ENCODE results near the gene LMBR1.

Gene LMBR1

DNA sequence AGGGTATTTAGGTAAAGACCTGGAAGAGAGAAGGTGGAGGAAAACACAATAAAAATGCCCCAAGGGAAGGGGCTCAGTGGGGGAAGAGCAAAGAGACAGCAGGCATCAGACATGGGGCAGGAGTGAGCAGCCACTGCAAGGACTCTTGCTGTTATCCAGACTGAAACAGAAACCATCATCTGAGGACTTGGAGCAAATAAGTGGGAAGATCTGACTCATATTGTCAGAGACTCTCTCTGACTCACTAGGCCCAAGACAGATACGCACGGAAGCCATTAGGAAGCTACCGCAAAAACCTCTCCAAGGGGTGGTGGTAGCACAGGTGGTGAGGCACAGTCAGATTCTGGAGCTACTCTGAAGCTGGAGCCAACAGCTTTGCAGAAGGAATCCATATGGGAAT lies 141.7 kb downstream of the LMBR1 start:
- TF ChIP-seq LEF1 (IDR thresholded peaks at IDR 0.05; ENCODE audit: borderline replicate concordance) (no peak), HDGF (IDR thresholded peaks at IDR 0.05; ENCODE audit: borderline replicate concordance) (no peak), SUZ12 (IDR thresholded peaks at IDR 0.05) (no peak), NFRKB (IDR thresholded peaks at IDR 0.05) (no peak), SP1 (IDR thresholded peaks at IDR 0.05) (no peak)
- no peak for DNase-seq (ENCODE audit: extremely low spot score)
- CTCF ChIA-PET, result interaction anchor here (1.0 kb wide), 1 partner anchor 9 kb away, joined by 3 read pairs; no protein-coding TSS in a partner anchor
- POLR2A ChIA-PET, result no interaction called here

DNA sequence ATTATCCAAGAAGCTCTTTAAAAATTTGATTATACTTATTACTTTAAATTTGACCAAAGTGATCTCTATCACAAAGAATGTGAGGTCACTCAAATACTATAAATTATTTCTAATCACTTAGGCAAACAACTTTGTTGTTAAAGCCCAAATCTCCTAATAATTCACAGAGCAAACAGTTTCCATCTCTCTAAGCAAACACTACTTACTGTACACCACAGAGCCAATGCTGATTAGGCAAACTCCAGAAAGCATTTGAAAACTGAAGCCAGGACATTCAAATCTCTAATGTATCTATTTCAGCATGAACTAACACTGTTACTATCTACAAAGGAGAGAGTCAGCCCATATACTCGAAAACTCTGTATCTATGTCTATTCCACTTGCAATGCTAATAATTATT lies 145.3 kb downstream of the LMBR1 start:
- no peak for DNase-seq (ENCODE audit: extremely low spot score)
- TF ChIP-seq ARNT (IDR thresholded peaks at IDR 0.05) (no peak), LEF1 (IDR thresholded peaks at IDR 0.05; ENCODE audit: borderline replicate concordance) (no peak), NFRKB (IDR thresholded peaks at IDR 0.05) (no peak), SUZ12 (IDR thresholded peaks at IDR 0.05) (no peak)
- POLR2A ChIA-PET, result no interaction called here
- CTCF ChIA-PET, result no interaction called here

DNA sequence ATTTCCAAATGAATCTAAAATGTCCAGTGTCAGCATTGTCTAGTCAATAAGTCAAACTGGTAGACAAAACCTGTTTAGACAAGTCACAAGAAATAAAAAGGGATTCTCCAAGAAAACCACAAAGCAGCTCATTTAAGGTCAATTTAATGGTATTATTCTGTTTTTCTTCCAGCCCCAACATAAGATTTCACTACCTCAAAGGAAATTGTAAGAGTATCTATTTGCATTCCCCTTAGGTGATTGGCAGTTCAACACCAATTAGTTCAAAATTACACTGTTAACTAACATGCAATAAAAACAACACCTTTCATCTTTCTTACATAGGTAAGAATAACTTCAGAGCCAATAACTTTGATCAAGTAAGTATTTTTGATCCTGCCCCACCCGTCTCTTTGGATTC lies 146.1 kb downstream of the LMBR1 start:
- ChIA-PET CTCF (interaction anchor here (0.6 kb wide), 1 partner anchor 251 kb away, joined by 3 read pairs; no protein-coding TSS in a partner anchor), POLR2A (no interaction called here)
- no peak for TF ChIP-seq FOXK2 (IDR thresholded peaks at IDR 0.05)
- no peak for TF ChIP-seq TARDBP (IDR thresholded peaks at IDR 0.05)
- no peak for DNase-seq (ENCODE audit: extremely low spot score)

DNA sequence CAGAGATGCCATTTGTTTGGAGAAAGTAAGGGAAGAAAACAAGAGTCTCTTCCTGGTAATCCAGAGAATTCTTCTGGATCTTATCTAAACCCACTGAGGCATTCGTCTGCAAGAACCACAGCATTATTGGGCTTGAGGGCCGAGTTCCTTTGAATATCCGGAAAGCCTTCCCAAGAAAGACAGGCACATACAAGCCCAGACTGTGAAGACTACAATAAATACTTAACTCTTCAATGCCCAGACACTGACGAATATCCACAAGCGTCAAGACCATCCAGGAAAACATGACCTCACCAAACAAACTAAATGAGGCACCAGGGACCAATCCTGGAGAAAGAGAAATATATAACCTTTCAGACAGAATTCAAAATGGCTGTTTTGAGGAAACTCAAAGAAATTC lies 153.4 kb downstream of the LMBR1 start:
- TF ChIP-seq ARNT (IDR thresholded peaks at IDR 0.05), result no peak
- TF ChIP-seq SUZ12 (IDR thresholded peaks at IDR 0.05), result no peak
- no peak for TF ChIP-seq NFRKB (IDR thresholded peaks at IDR 0.05)
- TF ChIP-seq, protein P1, sequence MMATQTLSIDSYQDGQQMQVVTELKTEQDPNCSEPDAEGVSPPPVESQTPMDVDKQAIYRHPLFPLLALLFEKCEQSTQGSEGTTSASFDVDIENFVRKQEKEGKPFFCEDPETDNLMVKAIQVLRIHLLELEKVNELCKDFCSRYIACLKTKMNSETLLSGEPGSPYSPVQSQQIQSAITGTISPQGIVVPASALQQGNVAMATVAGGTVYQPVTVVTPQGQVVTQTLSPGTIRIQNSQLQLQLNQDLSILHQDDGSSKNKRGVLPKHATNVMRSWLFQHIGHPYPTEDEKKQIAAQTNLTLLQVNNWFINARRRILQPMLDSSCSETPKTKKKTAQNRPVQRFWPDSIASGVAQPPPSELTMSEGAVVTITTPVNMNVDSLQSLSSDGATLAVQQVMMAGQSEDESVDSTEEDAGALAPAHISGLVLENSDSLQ (IDR thresholded peaks at IDR 0.05), result no peak
- TF ChIP-seq ZNF384 (IDR thresholded peaks at IDR 0.05), result no peak
- no peak for TF ChIP-seq CTBP1 (IDR thresholded peaks at IDR 0.05; ENCODE audit: borderline replicate concordance)
- TF ChIP-seq FOXK2 (IDR thresholded peaks at IDR 0.05), result no peak
- TF ChIP-seq L3MBTL2 (conservative IDR thresholded peaks at IDR 0.05), result no peak
- no peak for TF ChIP-seq LEF1 (IDR thresholded peaks at IDR 0.05; ENCODE audit: borderline replicate concordance)
- TF ChIP-seq ELF4 (IDR thresholded peaks at IDR 0.05), result no peak
- TF ChIP-seq HDGF (IDR thresholded peaks at IDR 0.05; ENCODE audit: borderline replicate concordance), result no peak
- TF ChIP-seq SP1 (IDR thresholded peaks at IDR 0.05), result no peak
- TF ChIP-seq FOXA1 (IDR thresholded peaks at IDR 0.05), result no peak
- TF ChIP-seq FOXM1 (IDR thresholded peaks at IDR 0.05; ENCODE audit: borderline replicate concordance), result no peak
- DNase-seq (ENCODE audit: extremely low spot score), result no peak
- ChIA-PET CTCF (no interaction called here), POLR2A (no interaction called here)

DNA sequence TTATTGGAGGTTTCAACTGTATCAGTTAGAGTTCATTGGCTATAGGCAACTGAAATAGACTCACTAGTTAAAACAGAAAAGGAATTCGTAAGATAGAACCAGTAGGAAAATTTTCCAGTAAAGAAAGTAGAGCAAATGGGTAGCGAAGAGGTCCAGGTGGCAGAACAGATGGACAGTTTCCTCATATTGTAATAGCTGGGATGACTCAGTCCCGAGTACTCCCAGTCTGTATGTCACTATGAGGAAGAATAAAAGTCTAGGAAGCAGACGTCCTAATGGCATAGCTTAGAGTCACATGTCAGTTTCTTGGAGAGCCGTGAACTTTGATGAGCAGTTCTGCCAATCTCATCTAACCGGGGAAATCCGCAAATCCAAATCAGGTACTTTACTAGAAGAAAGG lies 157.1 kb downstream of the LMBR1 start:
- CTCF ChIA-PET, result no interaction called here
- TF ChIP-seq SUZ12 (IDR thresholded peaks at IDR 0.05), result no peak
- TF ChIP-seq LEF1 (IDR thresholded peaks at IDR 0.05; ENCODE audit: borderline replicate concordance), result no peak
- no peak for TF ChIP-seq ZNF384 (IDR thresholded peaks at IDR 0.05)
- no peak for TF ChIP-seq NFRKB (IDR thresholded peaks at IDR 0.05)
- no peak for TF ChIP-seq BHLHE40 (IDR thresholded peaks at IDR 0.05; ENCODE audit: borderline replicate concordance)
- TF ChIP-seq FOXA1 (IDR thresholded peaks at IDR 0.05), result no peak
- no peak for TF ChIP-seq L3MBTL2 (conservative IDR thresholded peaks at IDR 0.05)
- no peak for TF ChIP-seq ELF4 (IDR thresholded peaks at IDR 0.05)
- no peak for TF ChIP-seq TARDBP (IDR thresholded peaks at IDR 0.05)
- TF ChIP-seq FOXK2 (IDR thresholded peaks at IDR 0.05), result no peak
- TF ChIP-seq CTBP1 (IDR thresholded peaks at IDR 0.05; ENCODE audit: borderline replicate concordance), result no peak
- TF ChIP-seq FOXM1 (IDR thresholded peaks at IDR 0.05; ENCODE audit: borderline replicate concordance), result no peak
- TF ChIP-seq ARNT (IDR thresholded peaks at IDR 0.05), result no peak
- POLR2A ChIA-PET, result no interaction called here
- DNase-seq (ENCODE audit: extremely low spot score), result no peak

DNA sequence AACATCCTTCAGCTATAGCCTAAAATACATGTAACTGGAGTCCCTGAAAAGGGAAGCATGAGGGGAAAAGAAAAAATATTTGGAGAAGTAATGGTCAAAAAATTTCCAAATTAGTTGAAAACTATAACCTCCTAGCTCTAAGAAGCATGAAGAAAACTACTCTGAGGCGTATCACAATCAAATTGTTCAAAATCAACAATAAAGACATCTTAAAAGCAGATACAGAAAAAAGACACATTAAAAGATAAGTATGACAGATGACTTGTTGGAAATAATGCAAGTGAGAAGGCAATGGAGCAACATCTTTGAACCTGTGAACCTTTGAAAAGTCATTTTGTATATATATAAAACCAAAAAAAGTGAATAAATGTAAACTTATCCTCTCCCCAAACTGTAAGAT lies 159.3 kb downstream of the LMBR1 start:
- ChIA-PET CTCF (no interaction called here), POLR2A (no interaction called here)
- TF ChIP-seq CTBP1 (IDR thresholded peaks at IDR 0.05; ENCODE audit: borderline replicate concordance), result no peak
- TF ChIP-seq TARDBP (IDR thresholded peaks at IDR 0.05), result no peak
- TF ChIP-seq FOXM1 (IDR thresholded peaks at IDR 0.05; ENCODE audit: borderline replicate concordance), result no peak
- TF ChIP-seq FOXK2 (IDR thresholded peaks at IDR 0.05), result no peak
- no peak for TF ChIP-seq HDGF (IDR thresholded peaks at IDR 0.05; ENCODE audit: borderline replicate concordance)
- TF ChIP-seq L3MBTL2 (conservative IDR thresholded peaks at IDR 0.05), result no peak
- no peak for TF ChIP-seq FOXA1 (IDR thresholded peaks at IDR 0.05)
- no peak for TF ChIP-seq SUZ12 (IDR thresholded peaks at IDR 0.05)
- TF ChIP-seq LEF1 (IDR thresholded peaks at IDR 0.05; ENCODE audit: borderline replicate concordance), result no peak
- TF ChIP-seq ZNF384 (IDR thresholded peaks at IDR 0.05), result no peak
- TF ChIP-seq ELF4 (IDR thresholded peaks at IDR 0.05), result no peak
- TF ChIP-seq SP1 (IDR thresholded peaks at IDR 0.05), result no peak
- no peak for TF ChIP-seq NFRKB (IDR thresholded peaks at IDR 0.05)
- no peak for DNase-seq (ENCODE audit: extremely low spot score)

DNA sequence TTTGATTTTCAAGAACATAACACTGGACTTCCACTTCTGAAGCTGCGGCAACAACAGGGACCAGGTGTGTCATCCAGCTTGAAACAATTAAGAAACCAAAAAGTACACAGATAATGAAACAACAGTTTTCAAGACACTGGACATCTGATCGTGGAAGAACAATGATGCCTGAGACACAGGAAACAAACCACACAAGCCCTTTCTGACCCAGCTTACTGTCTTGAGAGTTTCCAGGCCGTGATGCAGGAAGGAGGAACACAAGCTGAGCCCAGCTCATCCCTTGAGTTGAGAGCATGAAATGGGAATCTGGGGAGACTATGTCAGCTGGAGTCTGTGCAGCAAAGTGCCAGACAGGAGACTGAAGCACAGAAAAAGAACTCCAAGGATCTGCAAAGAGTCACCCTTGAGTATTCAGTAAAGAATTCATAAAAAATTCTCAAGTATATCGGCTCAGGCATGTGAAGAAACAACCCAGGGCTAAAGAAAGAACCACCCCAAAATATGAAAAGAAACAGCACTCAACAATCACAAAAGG lies 160.8 kb downstream of the LMBR1 start:
- TF ChIP-seq ZNF384 (IDR thresholded peaks at IDR 0.05) (no peak), FOXK2 (IDR thresholded peaks at IDR 0.05) (no peak), L3MBTL2 (conservative IDR thresholded peaks at IDR 0.05) (no peak), FOXA1 (IDR thresholded peaks at IDR 0.05) (no peak), TARDBP (IDR thresholded peaks at IDR 0.05) (no peak), BHLHE40 (IDR thresholded peaks at IDR 0.05; ENCODE audit: borderline replicate concordance) (no peak), CTBP1 (IDR thresholded peaks at IDR 0.05; ENCODE audit: borderline replicate concordance) (no peak), SP1 (IDR thresholded peaks at IDR 0.05) (no peak), NFRKB (IDR thresholded peaks at IDR 0.05) (no peak)
- TF ChIP-seq, protein P1 (IDR thresholded peaks at IDR 0.05), result no peak
- ChIA-PET CTCF (interaction anchor here (1.1 kb wide), 1 partner anchor 12 kb away, joined by 4 read pairs; no protein-coding TSS in a partner anchor), POLR2A (no interaction called here)
- no peak for DNase-seq (ENCODE audit: extremely low spot score)
